Ovary (tissue), 9 donors: ENCODE results near the gene NDST1. TPM values are rescaled to one million over a fixed set of nuclear protein-coding genes. Genes with fewer than 3 reads are reported as not detected.
A peak's percentile ranks its signal among the peaks of the same experiment; 100 is the strongest.

Experiments
- DNase-seq, 5 donors: peaks; one replicate each; pipeline ENCODE4 v3.0.0-alpha.2; 2019 to 2020
- H3K27ac ChIP-seq, 2 donors: fragments of 200-600 bp; one replicate each; pipeline versions ENCODE4 v1.5.1 to v1.8.0; 2019 to 2022
- H3K27me3 ChIP-seq: fragments of 200-600 bp; one replicate; pipeline ENCODE4 v1.8.0; 2022
- H3K36me3 ChIP-seq: fragments of 200-600 bp; sonication (generic); one replicate; pipeline ENCODE4 v1.5.1; 2019
- H3K4me1 ChIP-seq: one replicate; pipeline ENCODE4 v1.8.1; 2013; ENCODE audit warnings: mild to moderate bottlenecking, moderate library complexity; ENCODE audit not compliant: insufficient read depth
- H3K4me3 ChIP-seq: fragments of 200-600 bp; sonication (generic); one replicate; pipeline ENCODE4 v1.5.1; 2017
- H3K9me3 ChIP-seq, 2 donors: fragments of 200-600 bp in 1 of 2; sonication (generic) in 1 of 2; one replicate each; pipeline versions ENCODE4 v1.5.1 to v1.8.1; 2013 to 2019; ENCODE audit warnings: mild to moderate bottlenecking in 1 of 2, moderate library complexity in 1 of 2
- CTCF ChIP-seq, 3 donors: fragments of 450-650 bp in 2 of 3; fragments of 200-600 bp in 1 of 3; IDR thresholded peaks; one replicate each; pipeline versions ENCODE4 v1.5.1 to v1.8.0; 2016 to 2022; ENCODE audit warnings: antibody characterized with exemption in 3 of 3, mild to moderate bottlenecking in 1 of 3
- EP300 ChIP-seq: sonication (generic); formaldehyde crosslinking; IDR thresholded peaks from one replicate; pipeline ENCODE4 v1.6.1; 2017; ENCODE audit warnings: antibody characterized with exemption
- POLR2A ChIP-seq: fragments of 450-650 bp; IDR thresholded peaks from one replicate; pipeline ENCODE4 v1.6.1; 2017; ENCODE audit warnings: antibody characterized with exemption, mild to moderate bottlenecking, moderate library complexity
- WGBS, 3 donors: extraction: QIAGEN DNeasy Blood & Tissue Kit in 1 of 3; methylation state at CpG; one replicate each; pipeline versions ENCODE4 v1.1.5 to v1.1.7; 2013 to 2017; 5-methylcytosine and 5-hydroxymethylcytosine counted together
- intact Hi-C, 4 donors: fragments of 100-400 bp; cut with DNase I; formaldehyde crosslinking; loops; one replicate each; pipeline versions ENCODE4 v1.11.0 to v1.15.1; 2022 to 2023
- polyA plus RNA-seq, 2 donors: library from polyadenylated mRNA; stranded (reverse); fragments of 200-250 nt in 1 of 2; fragments of 350-450 nt in 1 of 2; fragmentation: Illumina TruSeq in 1 of 2; extraction: RNeasy Lipid Tissue Mini Kit (QIAGEN cat#74804) in 1 of 2; gene quantifications; one replicate each; pipeline ENCODE4 v1.2.3, GENCODE V29; 2013 to 2014
- total RNA-seq, 7 donors: library from RNA; depleted of rRNA in 2 of 7; stranded (reverse); fragments of >200 nt in 2 of 7; fragmentation: NEBNext Ultra II Directional in 3 of 7; extraction: Animal tissue kit (Norgen Biotek cat#: 25700) in 3 of 7; gene quantifications; one replicate each; pipeline versions ENCODE4 v1.1.0 to v1.2.4, GENCODE V29; 2016 to 2023
- donor health status: DM: no; HTN: no; CAD: no; lungs with moderate emphysema.
- donor health status: DM: no; HTN: no; CAD: no.
- donor health status: Bipolar disorder and iron deficiency.
- donor health status: DM: yes; HTN: yes; CAD: no.
- donor health status: DM: no; HTN: no; CAD: no.
- donor health status: DM: yes; HTN: yes; CAD: no.

NDST1 gene
- total and polyA plus RNA-seq, 9 donors = 31.0 to 139 (median 90.3) TPM

GRCh38 chr5:150561571-150562275 is 53.8 kb downstream of the NDST1 start:
- intact Hi-C loops = loop anchor here in 2 of 4 donors (2.0 to 10.0 kb wide), 4 partner anchors 89 to 286 kb away; partner anchors contain the start of gene IRGM (in 2 of the 2)
- no peaks in the 10 kb centered on the region for H3K36me3 ChIP-seq
- DNase-seq = no peak
- H3K27ac ChIP-seq = no peak overlapping the region
- H3K27me3 ChIP-seq = no peaks in the 10 kb centered on the region
- no peak overlapping the region for H3K4me3 ChIP-seq
- H3K4me1 ChIP-seq = no peaks in the 10 kb centered on the region
- WGBS, 3 donors = 67 to 85% (median 71%) methylated on average over 4 of the region's 4 CpGs
- TF ChIP-seq EP300 (no peak), CTCF (IDR thresholded peaks at IDR 0.05) (no peak), POLR2A (no peak)
- H3K9me3 ChIP-seq = no peaks in the 10 kb centered on the region

- intact Hi-C loops = loop anchor here in 2 of 4 donors (2.0 to 10.0 kb wide), 4 partner anchors 88 to 284 kb away; partner anchors contain the start of gene IRGM (in 2 of the 2)
- no peak for DNase-seq
- TF ChIP-seq POLR2A = no peak
- TF ChIP-seq CTCF (IDR thresholded peaks at IDR 0.05) = peak in 1 of 3 donors; percentile 32
- TF ChIP-seq EP300 = no peak
- no peaks in the 10 kb centered on the region for H3K27me3 ChIP-seq
- H3K27ac ChIP-seq = no peak overlapping the region
- no peaks in the 10 kb centered on the region for H3K36me3 ChIP-seq
- peaks cover 1% of the 10 kb centered on the region for H3K4me1 ChIP-seq
- no peaks in the 10 kb centered on the region for H3K9me3 ChIP-seq
- no peak overlapping the region for H3K4me3 ChIP-seq
- WGBS, 3 donors = 59 to 67% (median 62%) methylated on average over 2 of the region's 2 CpGs
Observed at GRCh38 chr5:150562832-150563231, 54.9 kb downstream of the NDST1 start.

- Histone ChIP-seq H3K36me3 (no peaks in the 10 kb centered on the region), H3K27ac (no peak overlapping the region), H3K9me3 (no peaks in the 10 kb centered on the region), H3K4me1 (peaks cover 1% of the 10 kb centered on the region), H3K4me3 (no peak overlapping the region), H3K27me3 (no peaks in the 10 kb centered on the region)
- intact Hi-C loops = loop anchor here in 1 of 4 donors (10.0 kb wide), 1 partner anchor 279 kb away; the partner anchor contains the start of gene IRGM
- DNase-seq = no peak
- TF ChIP-seq CTCF (IDR thresholded peaks at IDR 0.05) = no peak
- TF ChIP-seq EP300 = no peak
- no peak for TF ChIP-seq POLR2A
- 98 to 100% (median 100%) methylated on average over 1 of the region's 1 CpG for WGBS, 3 donors
Observed at GRCh38 chr5:150565868-150566267, 57.9 kb downstream of the NDST1 start.

- TF ChIP-seq POLR2A (no peak), CTCF (IDR thresholded peaks at IDR 0.05) (no peak), EP300 (no peak)
- Histone ChIP-seq H3K27me3 (no peaks in the 10 kb centered on the region), H3K4me1 (peaks cover 1% of the 10 kb centered on the region), H3K36me3 (no peaks in the 10 kb centered on the region), H3K4me3 (no peak overlapping the region), H3K9me3 (no peaks in the 10 kb centered on the region), H3K27ac (no peak overlapping the region)
- 12 to 50% (median 28%) methylated on average over 3 of the region's 3 CpGs for WGBS, 3 donors
- intact Hi-C loops = loop anchor here in 1 of 4 donors (10.0 kb wide), 1 partner anchor 278 kb away; the partner anchor contains the start of gene IRGM
- DNase-seq = no peak
Observed at GRCh38 chr5:150567031-150567717, 59.2 kb downstream of the NDST1 start.
